HG03442 (cell line): ENCODE measurements around the gene SERPINB12.

Source experiments
- ATAC-seq: cut with Tn5 transposase; IDR thresholded peaks from one replicate; pipeline ENCODE4 v1.9.1; 2021; ENCODE audit warnings: mild to moderate bottlenecking, moderate library complexity; ENCODE audit not compliant: unreplicated experiment

SERPINB12 gene, protein sequence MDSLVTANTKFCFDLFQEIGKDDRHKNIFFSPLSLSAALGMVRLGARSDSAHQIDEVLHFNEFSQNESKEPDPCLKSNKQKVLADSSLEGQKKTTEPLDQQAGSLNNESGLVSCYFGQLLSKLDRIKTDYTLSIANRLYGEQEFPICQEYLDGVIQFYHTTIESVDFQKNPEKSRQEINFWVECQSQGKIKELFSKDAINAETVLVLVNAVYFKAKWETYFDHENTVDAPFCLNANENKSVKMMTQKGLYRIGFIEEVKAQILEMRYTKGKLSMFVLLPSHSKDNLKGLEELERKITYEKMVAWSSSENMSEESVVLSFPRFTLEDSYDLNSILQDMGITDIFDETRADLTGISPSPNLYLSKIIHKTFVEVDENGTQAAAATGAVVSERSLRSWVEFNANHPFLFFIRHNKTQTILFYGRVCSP

DNA sequence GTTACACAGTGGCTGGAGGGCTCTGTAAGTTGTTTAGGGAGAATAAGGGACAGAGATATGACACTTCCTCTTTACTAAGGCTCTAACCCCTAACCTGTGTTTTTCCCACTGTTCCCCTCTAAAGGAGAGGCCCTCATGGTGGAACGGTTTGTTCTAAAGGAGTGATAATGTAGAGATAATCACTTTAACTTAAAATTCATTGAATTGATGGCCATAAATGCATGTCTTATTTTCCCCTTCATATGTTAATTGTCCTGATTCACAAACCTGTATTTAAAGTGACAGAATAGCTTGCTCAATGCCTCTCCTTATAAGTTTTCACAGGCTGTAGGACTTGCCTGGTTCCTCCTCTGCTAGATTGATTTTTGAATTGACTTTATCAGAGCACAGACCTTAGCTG, at the start of gene SERPINB12:
SERPINB12 (plus strand) TSS at position 301 of the 400 bp plus-strand sequence. CDS start 13,791 bp downstream, outside the sequence.
- no peak for ATAC-seq

DNA sequence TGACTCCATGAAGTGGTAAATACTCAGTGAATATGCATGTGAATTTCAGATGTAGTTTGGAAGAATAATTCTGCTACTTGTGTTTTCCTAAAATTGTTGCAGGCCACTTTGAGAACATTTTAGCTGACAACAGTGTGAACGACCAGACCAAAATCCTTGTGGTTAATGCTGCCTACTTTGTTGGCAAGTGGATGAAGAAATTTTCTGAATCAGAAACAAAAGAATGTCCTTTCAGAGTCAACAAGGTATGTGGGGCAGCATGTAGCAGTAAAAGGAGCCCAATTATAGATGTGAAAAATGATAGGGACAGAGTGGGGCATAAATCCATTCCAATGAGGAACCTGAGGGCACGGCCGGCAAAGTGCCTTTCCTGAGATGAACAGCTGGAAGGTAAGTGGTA, 49.3 kb upstream of the SERPINB12 start:
- ATAC-seq: no peak

DNA sequence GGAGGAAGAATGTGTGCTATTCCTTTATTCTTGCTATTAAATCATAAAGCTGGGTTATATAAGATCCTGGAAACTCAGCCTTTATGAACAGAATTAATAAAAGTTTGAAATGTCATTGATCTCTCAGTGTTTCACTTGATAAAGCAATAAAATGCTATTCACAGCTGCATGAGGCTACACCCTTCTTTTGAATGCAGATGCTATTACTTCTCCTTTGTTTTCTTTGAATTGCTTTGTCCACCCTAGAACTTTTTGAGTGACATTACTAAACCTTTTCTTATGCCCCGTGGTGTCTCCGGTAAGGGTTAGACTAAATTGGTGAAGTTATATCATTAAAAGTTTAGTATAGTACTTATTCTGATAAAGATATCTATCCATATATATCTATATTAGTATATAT, 46.5 kb upstream of the SERPINB12 start:
- ATAC-seq: no peak

DNA sequence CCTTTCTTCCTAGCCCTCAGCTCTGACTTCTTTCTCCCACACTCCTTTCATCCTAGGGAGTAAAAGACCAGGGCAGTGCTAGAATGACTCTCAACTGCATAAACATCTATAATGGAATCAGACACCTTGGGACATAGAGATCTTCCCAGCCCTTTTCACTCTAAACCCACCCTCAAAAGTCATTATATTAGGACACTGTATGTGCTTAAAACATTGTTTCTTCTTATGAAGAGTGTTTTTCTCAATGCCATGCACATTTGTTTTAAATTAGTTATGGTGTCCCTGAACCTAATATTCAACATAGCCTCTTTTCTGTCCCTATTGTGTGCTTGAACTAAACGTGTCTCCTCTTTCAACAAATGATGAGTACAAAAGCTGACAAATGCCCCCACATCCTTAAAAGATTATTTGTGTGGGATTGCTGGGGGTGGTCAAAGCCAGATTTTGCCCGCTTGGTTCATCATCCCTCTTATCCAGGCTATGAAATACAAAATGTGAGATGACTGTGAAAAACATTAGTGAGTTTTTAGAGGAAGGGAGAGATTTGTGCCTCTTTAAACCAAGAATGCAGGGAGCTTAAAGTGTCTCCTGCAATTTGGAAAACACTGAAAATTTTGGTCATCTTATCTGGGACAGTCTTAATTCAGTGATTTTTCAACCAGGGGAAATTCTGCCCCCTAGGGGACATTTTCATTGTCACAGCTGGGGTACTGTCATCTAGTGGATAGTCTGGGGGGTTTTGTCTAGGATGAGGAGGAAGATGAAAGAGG, 36.4 kb upstream of the SERPINB12 start:
- no peak for ATAC-seq

DNA sequence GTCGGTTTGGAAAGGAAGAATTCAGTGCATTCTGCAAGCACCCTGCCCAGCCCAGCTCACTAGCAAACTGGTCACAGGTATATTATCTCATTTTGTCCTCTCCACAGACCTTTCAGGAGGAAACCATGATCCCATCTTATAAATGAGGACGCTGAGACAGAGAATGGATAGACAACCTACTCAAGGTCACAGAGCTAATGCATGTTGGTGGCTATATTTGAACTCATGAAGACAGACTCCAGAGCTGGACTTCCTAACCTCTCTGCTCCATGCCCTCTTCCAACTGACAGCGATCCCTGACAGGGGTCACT, 35.9 kb upstream of the SERPINB12 start:
- ATAC-seq: no peak

DNA sequence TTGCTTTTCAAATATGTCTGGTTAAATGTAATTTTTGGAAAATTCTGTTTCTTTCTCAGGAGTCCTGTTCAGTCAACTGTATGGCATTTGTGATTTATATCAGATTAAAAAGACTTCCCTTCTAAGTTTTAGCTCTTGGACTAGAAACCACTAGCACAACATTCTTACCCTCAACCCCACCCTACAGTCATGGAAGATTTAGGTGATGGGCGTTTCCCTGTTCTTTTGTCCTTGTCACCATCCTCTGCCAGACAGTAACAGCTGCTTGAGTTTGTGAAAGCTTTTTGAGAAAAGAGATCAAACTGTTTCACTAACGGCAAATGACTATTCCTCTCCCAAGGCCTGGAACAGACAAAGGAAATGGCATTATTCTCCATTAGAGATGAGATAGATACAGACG, 33.6 kb upstream of the SERPINB12 start:
- no peak for ATAC-seq

DNA sequence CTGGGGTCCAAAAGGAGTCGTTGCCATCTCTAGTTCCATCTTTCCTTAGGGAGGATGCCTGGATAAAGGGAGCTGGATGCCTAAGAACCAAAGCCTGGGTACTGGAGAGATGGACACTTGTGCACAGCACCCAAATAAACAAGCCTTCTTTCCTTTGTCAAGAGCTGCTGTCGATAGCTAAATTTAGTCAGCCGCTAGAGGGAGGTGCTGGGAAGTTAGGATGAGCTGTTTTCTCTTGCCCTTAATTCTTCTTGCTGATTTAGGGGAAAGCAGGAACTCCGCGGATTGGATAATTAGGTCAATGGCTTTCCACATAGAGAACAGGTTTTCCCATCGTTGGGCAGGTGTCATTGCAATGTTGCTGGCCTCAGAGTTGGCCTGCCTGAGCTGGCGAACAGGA, 30.9 kb upstream of the SERPINB12 start:
- no peak for ATAC-seq

DNA sequence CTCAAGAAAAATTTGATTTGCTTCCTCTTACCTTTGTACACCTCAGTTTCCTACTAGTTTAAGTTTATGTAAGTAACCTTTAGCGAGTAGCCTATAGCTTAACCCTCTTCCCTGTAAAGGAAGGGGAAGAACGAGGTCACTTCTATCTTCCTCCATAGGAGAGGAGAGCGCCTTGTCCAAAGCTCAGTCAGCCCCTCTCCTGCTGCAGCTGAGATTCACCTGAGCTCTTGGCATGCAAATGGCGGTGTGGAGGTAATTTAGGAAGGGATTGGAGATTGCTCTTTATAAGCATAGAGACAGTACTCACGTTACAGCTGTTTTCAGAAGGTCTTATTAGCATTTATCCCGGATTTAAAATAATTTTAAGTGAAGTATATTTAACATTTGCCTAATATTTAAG, 27.8 kb upstream of the SERPINB12 start:
- no peak for ATAC-seq

DNA sequence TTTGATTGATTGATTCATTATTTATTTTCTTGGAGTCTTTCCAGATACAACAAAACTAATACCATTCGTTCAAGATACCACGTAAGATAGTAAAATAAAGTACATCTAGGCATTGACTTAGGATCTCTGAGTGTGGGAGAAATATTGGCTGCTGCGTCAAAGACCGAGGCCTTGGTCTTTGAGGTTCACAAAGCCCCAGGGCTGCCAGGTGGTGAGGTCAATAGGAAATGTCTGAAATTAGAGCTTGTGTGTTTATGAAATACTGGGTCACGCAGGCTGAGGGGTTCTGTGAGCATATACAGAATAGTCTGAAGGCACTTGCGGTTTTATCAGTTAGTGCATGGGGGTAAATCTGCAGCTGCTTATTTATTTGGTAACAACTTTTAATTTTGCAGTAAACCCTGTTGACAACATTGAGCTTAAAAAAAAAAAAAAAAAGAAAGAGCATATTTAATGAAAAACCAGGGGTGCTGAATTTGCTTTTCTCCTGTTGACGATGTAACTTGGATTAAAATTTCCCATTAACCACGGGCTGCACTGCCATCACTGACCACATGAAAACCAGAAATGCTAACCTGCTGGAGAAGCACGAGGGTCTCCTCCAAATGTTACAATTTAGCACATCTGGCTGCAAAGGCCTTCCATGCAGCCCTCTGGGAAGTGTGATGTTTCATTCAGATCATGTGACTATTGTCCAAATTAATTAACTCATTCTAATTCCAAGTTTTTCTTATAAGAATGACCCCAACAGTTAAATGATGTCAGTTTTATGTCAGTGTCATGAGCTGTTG, 27.1 kb upstream of the SERPINB12 start:
- no peak for ATAC-seq

DNA sequence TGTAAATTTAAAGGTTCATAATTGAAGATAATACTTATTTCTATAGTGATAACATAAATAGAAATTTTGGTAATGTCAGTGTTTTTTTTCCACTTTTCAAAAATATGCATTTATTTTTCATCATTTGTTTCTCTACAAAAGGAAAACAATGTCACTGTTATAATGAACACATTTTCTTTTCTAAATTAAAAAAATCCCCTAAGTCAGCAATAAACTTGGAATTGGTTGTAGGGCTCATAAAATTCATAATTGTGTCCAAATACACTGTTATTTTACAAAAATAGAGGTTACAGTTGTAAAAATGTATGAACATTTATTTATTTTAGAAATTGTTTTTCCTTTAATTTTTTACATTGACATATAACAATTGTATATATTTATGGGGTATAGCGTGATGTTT, 26.4 kb upstream of the SERPINB12 start:
- no peak for ATAC-seq

DNA sequence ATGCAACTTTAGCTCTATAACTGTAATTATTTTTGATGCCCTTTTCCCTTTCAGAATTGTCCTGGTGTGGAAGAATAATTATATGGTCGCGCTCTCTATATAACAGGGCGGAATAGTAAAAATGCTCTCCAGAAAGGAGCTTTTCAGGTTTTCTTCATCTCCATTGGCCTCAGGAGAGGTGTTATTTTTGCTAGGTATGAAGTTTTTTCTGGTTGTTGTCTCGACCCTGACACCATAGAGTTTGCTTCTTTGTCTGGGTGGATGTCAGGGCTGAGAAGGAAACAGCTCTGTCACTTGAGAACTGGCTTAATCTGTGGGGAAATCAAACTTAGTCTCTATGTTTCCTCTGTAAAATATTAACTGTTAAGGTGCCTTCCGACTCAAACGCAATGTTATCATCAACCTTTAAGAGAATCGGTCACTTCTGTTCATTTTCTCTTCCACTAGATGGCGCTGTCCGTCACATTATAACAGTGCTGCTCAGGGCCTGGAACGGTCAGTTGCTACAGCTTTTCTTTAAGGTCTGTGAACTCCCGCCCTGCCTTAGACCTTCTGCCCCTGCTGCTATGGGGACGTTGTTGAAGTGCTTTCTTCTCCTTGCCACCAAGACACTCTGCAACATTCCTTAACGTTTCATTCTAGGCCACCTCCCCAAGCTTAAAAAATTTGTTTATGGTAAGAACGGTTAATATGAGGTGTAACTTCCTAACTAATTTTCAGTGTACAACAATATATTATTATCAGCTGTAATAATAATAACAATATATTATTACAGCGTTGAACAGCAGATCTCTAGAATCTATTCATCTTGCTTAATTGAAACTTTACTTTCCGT, 23.8 kb upstream of the SERPINB12 start:
- ATAC-seq: peak; percentile 94

DNA sequence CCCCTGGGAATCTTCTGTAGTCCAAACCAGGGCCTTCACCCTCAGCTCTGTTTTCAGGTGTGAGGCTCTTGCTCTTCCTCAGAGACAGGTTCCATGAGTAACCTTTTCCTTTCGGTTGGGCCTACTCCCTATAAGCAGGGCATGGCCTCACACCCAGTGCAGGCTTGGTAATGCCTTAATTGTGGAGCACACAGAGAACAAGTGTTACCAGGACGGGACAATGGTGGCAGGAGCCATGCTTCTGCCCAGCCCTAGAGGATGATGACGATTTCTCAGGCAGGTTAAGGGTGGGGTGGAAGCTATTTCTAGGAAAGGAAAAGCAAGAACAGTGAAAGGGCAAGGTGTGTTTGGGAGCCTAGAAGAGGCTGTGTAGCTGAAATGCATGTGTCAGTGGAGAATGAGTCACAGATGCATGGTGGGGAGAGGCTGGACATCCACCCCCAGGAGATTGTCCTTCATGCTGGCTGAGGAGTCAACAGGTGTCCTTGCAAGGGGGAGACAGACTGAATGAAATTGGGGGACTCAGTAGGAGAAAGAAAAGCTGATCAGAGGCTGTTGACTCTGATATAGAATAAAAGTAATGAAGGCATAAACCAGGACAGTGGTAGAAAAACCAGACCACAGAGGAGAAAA, 22.0 kb upstream of the SERPINB12 start:
- ATAC-seq: no peak

DNA sequence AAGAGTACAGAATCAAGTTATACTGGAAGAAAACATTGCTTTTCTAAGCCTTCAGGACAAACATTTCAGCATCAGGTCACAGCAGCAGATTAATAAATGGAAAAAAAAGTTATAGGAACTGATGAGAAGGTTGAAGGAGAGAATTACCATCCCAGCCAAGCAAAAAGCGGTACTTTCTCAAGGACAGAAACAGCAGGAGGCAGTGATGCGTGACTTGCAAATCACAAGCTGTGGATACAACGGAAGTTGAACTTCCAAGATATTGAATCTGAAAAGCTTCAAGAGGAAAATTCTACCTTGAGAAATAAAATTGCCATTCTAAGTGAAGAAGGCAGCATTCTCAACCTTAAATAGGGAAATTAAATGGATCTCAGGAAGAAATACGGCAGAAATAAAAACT, 18.5 kb upstream of the SERPINB12 start:
- no peak for ATAC-seq

DNA sequence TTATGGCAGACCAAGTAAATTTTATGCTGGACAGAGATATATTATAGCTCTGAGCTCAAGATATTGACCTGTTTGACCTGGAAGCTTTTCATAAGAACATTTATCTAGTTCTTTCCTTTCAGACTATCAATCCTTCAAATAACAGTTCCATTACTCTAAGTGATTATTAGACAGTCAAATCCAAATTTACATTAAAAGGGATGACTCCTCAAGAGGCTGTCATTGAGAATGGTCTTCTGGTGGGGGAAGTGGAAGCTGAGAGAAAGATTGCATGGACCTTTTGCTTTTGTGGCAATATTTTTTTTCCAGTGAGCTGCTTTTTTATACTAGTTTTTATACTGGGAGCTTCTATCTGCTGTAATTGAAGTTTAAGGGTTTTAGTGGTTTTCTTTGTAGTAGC, 14.9 kb upstream of the SERPINB12 start:
- ATAC-seq: no peak

DNA sequence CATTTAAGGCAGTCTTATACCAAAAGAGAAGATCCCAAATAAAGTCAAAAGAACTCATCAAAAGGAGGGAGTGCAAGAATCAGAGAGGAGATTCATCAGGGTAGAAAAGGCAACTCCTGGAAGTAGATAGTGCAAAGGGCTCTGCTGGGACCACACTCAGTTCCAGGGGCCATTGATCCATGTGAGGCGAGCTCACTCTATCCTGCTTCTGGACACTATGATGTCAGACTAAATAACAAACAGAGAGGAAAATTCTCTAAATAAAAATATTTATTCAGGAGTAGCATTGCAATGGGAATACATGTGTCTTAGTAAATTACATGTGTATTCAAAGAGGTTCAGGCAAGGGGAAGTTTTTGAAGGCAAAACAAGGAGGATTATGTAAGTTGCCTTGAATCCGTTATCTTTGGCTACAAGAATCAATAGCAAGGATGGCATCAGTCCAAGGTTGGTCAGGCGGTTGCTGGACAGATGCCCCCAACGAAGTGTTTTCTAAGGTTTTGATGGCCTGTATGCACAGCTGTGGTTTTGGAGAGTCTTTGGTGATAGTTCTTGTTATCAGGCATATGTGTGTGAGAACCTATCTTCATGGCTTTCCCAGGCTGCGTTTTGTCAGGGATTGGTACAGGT, 13.2 kb upstream of the SERPINB12 start:
- no peak for ATAC-seq

DNA sequence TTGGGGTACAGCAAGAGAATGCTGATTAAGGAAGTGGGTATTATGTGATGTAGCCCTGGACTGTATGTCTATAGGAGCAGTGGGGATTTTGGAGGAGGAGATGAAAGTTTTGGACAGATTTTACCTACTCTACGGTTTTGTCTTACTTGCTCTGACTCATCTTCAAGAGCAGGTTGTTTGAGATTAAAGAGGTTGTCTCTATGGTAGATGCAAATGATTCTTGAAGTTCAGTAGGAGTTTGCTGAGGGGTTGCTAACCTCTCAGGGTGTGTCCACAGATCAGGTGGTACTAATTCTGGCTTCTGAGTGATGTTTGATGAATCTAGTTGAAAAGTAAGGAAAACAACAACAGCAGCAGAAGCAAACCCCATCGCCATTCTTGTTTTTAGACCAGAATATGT, 9.7 kb upstream of the SERPINB12 start:
- ATAC-seq: no peak

DNA sequence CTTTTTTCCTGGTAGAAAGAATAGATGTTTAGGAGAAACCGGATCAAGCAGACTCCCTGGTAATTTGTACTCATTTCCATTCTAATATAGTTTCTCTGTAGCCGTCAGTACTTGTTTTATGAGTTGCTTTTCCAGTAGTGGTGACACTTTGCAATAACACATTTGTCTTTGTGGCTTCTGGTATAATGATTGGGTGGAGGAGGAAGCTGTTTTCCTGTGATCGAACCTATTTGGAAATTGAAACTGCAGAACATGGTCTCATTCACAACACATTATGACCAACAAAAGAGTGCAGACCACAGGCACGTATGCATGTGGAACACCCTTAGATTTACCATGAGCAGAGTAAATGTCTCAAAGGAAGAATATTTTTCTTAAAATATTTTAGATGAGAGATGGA, 7.6 kb upstream of the SERPINB12 start:
- ATAC-seq: peak; percentile 74

DNA sequence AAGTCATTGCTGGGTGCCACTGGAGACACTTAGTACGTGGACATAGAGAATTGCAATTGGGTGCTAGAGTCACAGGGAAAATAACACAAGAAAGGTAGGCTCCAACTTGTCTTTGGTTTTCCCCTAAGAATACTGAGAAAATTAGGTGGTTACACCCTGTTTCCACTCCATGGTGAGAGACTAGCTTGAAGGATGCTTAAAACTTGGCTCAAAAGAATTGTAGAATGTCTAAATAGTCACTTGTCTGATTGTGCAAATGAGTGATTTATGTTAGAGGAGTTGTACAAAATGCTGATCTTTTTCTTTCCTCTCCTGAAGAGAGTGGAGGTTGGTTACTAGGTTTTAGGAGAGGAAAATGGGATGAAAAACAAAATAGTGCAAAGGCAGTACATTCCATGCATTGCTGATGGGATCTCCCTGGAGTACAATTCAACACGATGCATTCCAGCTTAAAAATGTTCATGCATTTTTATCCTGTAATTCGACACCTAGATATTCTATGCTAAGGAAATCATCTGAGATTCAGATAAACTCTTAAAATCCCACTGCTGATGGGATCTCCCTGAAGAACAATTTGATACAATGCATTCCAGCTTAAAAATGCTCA, 2.2 kb upstream of the SERPINB12 start:
- no peak for ATAC-seq

DNA sequence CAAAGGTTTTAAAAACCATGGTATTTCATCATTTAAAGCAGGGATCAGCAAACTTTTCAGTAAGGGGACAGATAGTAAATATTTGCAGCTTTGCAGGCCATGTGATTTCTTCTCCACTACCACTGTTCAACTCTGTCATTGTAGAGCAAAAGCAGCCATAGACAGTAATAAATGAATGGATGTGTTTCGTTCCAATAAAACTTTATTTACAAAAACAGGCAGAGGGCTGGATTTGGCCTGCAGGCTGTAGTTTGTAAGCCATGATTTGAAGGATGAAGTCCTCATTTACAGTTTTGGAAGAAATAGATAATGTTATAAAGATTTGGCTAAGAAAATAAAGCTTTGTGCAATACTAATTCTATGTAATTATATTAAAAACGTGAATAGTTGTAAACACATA, 1.8 kb downstream of the SERPINB12 start:
- ATAC-seq: no peak
